ENCODE results near the gene C16orf96. TPM values are rescaled to one million over a fixed set of nuclear protein-coding genes. Genes with fewer than 3 reads are reported as not detected.
A peak's percentile ranks its signal among the peaks of the same experiment; 100 is the strongest.

Gene C16orf96
- total and polyA plus RNA-seq, 2 experiments from 2014 or later, result 0.37 to 2.2 TPM

DNA sequence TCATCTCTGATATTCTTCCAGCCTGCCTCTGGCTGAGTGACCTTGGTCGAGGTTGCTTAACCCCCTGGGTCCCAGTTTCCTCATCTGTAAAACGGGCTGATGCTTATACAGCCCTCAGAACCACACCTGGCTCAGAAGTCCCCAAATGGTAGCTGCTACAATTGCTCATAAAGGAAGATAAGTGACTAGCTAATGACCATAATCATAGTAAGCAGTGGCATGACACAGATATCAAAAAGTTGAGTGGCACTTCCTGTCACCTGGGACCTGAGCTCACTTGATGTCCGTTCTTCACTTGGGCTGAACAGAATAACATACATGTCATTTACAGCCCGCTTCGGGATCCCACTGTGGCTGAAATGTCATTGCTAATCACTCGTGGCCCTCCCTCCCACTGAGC is 70.3 kb downstream of the C16orf96 start:
- Mint-ChIP-seq H3K27me3 (ENCODE audit: insufficient read depth, low read depth, poor library complexity) (peaks cover 20% of the 10 kb centered on the region), H3K36me3 (ENCODE audit: low read depth) (0 out of 3 replicates have a peak, but pooled peaks cover 5% of the 10 kb centered on the region), H3K9me3 (no peaks in the 10 kb centered on the region), H3K27ac (no peak overlapping the region), H3K4me1 (peaks cover 20% of the 10 kb centered on the region), H3K4me3 (peak overlapping the region; percentile 99)
- H3K27ac ChIP-seq (ENCODE audit: low read depth), result no peak overlapping the region
- peaks cover 16% of the 10 kb centered on the region; the same call in 1 of the 2 replicates for H3F3A ChIP-seq (replicated peaks; ENCODE audit: low read depth)
- peaks cover 62% of the 10 kb centered on the region for H3K79me2 ChIP-seq (replicated peaks; ENCODE audit: insufficient read depth)
- peaks cover 4% of the 10 kb centered on the region; the same call in 1 of the 2 replicates for H3K36me3 ChIP-seq (ENCODE audit: insufficient read depth)
- H3K4me2 ChIP-seq, result peak overlapping the region; percentile 98
- ATAC-seq (no peak), DNase-seq (ENCODE audit: low spot score) (no peak)
- peak overlapping the region; percentile 95; the same call in 1 of the 2 replicates for H3K4me3 ChIP-seq
- H4K20me1 ChIP-seq (replicated peaks; ENCODE audit: insufficient read depth), result peaks cover 13% of the 10 kb centered on the region
- no peaks in the 10 kb centered on the region for H3K27me3 ChIP-seq (ENCODE audit: insufficient read depth)
- no peak overlapping the region for H2AFZ ChIP-seq
- H3K4me1 ChIP-seq (ENCODE audit: insufficient read depth), result 0 out of 2 replicates have a peak, but pooled peaks cover 7% of the 10 kb centered on the region
- H3K9me2 ChIP-seq (ENCODE audit: insufficient read depth), result no peaks in the 10 kb centered on the region
- no peak for TF ChIP-seq EZH2 (IDR thresholded peaks at IDR 0.05; ENCODE audit: low read depth, unreplicated experiment)
- TF ChIP-seq, protein P1, sequence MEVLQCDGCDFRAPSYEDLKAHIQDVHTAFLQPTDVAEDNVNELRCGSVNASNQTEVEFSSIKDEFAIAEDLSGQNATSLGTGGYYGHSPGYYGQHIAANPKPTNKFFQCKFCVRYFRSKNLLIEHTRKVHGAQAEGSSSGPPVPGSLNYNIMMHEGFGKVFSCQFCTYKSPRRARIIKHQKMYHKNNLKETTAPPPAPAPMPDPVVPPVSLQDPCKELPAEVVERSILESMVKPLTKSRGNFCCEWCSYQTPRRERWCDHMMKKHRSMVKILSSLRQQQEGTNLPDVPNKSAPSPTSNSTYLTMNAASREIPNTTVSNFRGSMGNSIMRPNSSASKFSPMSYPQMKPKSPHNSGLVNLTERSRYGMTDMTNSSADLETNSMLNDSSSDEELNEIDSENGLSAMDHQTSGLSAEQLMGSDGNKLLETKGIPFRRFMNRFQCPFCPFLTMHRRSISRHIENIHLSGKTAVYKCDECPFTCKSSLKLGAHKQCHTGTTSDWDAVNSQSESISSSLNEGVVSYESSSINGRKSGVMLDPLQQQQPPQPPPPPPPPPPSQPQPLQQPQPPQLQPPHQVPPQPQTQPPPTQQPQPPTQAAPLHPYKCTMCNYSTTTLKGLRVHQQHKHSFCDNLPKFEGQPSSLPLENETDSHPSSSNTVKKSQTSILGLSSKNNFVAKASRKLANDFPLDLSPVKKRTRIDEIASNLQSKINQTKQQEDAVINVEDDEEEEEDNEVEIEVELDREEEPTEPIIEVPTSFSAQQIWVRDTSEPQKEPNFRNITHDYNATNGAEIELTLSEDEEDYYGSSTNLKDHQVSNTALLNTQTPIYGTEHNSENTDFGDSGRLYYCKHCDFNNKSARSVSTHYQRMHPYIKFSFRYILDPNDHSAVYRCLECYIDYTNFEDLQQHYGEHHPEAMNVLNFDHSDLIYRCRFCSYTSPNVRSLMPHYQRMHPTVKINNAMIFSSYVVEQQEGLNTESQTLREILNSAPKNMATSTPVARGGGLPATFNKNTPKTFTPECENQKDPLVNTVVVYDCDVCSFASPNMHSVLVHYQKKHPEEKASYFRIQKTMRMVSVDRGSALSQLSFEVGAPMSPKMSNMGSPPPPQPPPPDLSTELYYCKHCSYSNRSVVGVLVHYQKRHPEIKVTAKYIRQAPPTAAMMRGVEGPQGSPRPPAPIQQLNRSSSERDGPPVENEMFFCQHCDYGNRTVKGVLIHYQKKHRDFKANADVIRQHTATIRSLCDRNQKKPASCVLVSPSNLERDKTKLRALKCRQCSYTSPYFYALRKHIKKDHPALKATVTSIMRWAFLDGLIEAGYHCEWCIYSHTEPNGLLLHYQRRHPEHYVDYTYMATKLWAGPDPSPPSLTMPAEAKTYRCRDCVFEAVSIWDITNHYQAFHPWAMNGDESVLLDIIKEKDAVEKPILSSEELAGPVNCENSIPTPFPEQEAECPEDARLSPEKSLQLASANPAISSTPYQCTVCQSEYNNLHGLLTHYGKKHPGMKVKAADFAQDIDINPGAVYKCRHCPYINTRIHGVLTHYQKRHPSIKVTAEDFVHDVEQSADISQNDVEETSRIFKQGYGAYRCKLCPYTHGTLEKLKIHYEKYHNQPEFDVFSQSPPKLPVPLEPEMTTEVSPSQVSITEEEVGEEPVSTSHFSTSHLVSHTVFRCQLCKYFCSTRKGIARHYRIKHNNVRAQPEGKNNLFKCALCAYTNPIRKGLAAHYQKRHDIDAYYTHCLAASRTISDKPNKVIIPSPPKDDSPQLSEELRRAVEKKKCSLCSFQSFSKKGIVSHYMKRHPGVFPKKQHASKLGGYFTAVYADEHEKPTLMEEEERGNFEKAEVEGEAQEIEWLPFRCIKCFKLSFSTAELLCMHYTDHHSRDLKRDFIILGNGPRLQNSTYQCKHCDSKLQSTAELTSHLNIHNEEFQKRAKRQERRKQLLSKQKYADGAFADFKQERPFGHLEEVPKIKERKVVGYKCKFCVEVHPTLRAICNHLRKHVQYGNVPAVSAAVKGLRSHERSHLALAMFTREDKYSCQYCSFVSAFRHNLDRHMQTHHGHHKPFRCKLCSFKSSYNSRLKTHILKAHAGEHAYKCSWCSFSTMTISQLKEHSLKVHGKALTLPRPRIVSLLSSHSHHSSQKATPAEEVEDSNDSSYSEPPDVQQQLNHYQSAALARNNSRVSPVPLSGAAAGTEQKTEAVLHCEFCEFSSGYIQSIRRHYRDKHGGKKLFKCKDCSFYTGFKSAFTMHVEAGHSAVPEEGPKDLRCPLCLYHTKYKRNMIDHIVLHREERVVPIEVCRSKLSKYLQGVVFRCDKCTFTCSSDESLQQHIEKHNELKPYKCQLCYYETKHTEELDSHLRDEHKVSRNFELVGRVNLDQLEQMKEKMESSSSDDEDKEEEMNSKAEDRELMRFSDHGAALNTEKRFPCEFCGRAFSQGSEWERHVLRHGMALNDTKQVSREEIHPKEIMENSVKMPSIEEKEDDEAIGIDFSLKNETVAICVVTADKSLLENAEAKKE (CRISPR knock-in tag; IDR thresholded peaks at IDR 0.05), result no peak
- TF ChIP-seq, protein P2, sequence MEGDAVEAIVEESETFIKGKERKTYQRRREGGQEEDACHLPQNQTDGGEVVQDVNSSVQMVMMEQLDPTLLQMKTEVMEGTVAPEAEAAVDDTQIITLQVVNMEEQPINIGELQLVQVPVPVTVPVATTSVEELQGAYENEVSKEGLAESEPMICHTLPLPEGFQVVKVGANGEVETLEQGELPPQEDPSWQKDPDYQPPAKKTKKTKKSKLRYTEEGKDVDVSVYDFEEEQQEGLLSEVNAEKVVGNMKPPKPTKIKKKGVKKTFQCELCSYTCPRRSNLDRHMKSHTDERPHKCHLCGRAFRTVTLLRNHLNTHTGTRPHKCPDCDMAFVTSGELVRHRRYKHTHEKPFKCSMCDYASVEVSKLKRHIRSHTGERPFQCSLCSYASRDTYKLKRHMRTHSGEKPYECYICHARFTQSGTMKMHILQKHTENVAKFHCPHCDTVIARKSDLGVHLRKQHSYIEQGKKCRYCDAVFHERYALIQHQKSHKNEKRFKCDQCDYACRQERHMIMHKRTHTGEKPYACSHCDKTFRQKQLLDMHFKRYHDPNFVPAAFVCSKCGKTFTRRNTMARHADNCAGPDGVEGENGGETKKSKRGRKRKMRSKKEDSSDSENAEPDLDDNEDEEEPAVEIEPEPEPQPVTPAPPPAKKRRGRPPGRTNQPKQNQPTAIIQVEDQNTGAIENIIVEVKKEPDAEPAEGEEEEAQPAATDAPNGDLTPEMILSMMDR (conservative IDR thresholded peaks at IDR 0.05; ENCODE audit: low read depth in 2 of 2), result no peak
- TF ChIP-seq JUNB (IDR thresholded peaks at IDR 0.05; ENCODE audit: unreplicated experiment), result no peak
- no peak for TF ChIP-seq NANOG (IDR thresholded peaks at IDR 0.05; ENCODE audit: borderline replicate concordance)
- no peak for TF ChIP-seq STAT1 (IDR thresholded peaks at IDR 0.05; ENCODE audit: unreplicated experiment)
- no peak for TF ChIP-seq ZNF331 (CRISPR knock-in tag; IDR thresholded peaks at IDR 0.05; ENCODE audit: low read depth)

Data from GM23338 (cell line).